ENCODE data around the gene SIAE. TPM values are rescaled to one million over a fixed set of nuclear protein-coding genes. Genes with fewer than 3 reads are reported as not detected.

SIAE gene
- total and polyA plus RNA-seq, 2 of the 4 experiments (the other 2 are of a cell fraction), result 4.7 to 12.0 TPM

DNA sequence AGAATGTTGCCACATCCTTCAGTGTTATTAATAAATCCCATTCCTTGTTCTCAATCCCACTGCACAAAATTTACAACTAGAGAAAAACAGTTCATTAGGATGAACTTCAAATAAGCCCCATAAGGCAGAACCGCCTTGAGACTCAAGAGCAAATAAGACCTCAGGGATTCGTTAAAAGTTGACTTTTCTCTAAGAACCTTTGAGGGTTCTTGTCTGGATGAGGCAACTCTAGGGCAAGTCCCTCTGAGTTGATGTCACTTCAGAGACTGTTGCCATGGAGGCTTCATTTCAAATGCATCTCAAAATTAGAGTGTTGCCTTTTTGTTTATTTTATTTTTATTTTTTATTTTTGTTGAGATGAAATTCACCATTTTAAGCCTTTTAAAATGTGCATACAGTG, 82.1 kb downstream of the SIAE start:
- Histone ChIP-seq H4K91ac (ENCODE audit: insufficient read depth, low read depth, low read length) (no peak overlapping the region), H3K4me3 (ENCODE audit: insufficient read depth, low read depth, low read length) (no peak overlapping the region), H3K79me1 (ENCODE audit: low read depth in 1 of 2, low read length in 2 of 2) (no peaks in the 10 kb centered on the region), H3K4ac (ENCODE audit: low read depth, low read length) (no peak overlapping the region), H2BK20ac (ENCODE audit: low read depth, low read length) (no peak overlapping the region), H2BK5ac (ENCODE audit: low read depth, low read length, poor library complexity, severe bottlenecking) (no peak overlapping the region), H3K9me1 (ENCODE audit: insufficient read depth, low read length) (no peaks in the 10 kb centered on the region), H3K27me3 (ENCODE audit: control insufficient read depth, insufficient read depth, low read length) (peaks cover 6% of the 10 kb centered on the region), H2AK9ac (replicated peaks; ENCODE audit: low read depth, low read length, poor library complexity) (no peak overlapping the region), H3K36me3 (ENCODE audit: control insufficient read depth, insufficient read depth, low read length) (no peaks in the 10 kb centered on the region), H2BK120ac (ENCODE audit: low read depth, low read length) (no peak overlapping the region), H4K20me1 (ENCODE audit: insufficient read depth, low read length) (no peaks in the 10 kb centered on the region), H3K23ac (ENCODE audit: low read depth, low read length) (no peak overlapping the region), H3K4me1 (ENCODE audit: control insufficient read depth, insufficient read depth, low read length) (no peaks in the 10 kb centered on the region), H2AK5ac (ENCODE audit: low read depth, low read length) (no peak overlapping the region), H2BK15ac (ENCODE audit: low read depth, low read length) (no peak overlapping the region), H3K14ac (replicated peaks; ENCODE audit: low read depth, low read length) (no peak overlapping the region), H4K8ac (ENCODE audit: low read depth in 2 of 2, low read length in 2 of 2) (no peak overlapping the region), H3K56ac (ENCODE audit: extremely low read depth, insufficient read depth, low read length) (no peak overlapping the region), H3K27ac (ENCODE audit: insufficient read depth, low read length) (no peak overlapping the region), H3K9me3 (ENCODE audit: control insufficient read depth, insufficient read depth, low read length) (no peaks in the 10 kb centered on the region), H3K9ac (ENCODE audit: low read depth, low read length) (no peak overlapping the region), H2AFZ (replicated peaks; ENCODE audit: low read length, poor library complexity) (no peak overlapping the region), H3K18ac (ENCODE audit: low read depth, low read length) (no peak overlapping the region), H3K4me2 (ENCODE audit: low read depth, low read length) (no peak overlapping the region), H4K5ac (ENCODE audit: low read depth, low read length) (no peak overlapping the region)
- TF ChIP-seq FOS (IDR thresholded peaks at IDR 0.05; ENCODE audit: low read depth, low read length) (no peak), BHLHE40 (IDR thresholded peaks at IDR 0.05; ENCODE audit: low read depth, low read length) (no peak), RCOR1 (IDR thresholded peaks at IDR 0.05; ENCODE audit: insufficient replicate concordance, low read length) (no peak), SMC3 (IDR thresholded peaks at IDR 0.05; ENCODE audit: low read depth, low read length) (no peak)
- dilution Hi-C loops (cut with HindIII; ENCODE audit: low sequenced_read_pairs, unreplicated experiment) (no loop called here), in situ Hi-C loops (cut with MboI; ENCODE audit: low sequenced_read_pairs) (loop anchor here (25.0 kb wide), 1 partner anchor 529 kb away; no protein-coding TSS in a partner anchor), intact Hi-C loops (cut with micrococcal nuclease) (no loop called here)
- ATAC-seq (ENCODE audit: low read depth), result no peak
- CTCF ChIA-PET, result no interaction called here
- no TSS peak for BruUV-seq (replicated peaks)
- 80% methylated on average over 1 of the region's 2 CpGs; no CpG with 5 or more reads in 1 of the 2 experiments for WGBS, 2 experiments (ENCODE audit: extremely low coverage in 2 of 2, insufficient read length in 1 of 2)
- no peak for DNase-seq
- POLR2A ChIA-PET (ENCODE audit: unreplicated experiment), result no interaction called here
